HepG2 (cell line): ENCODE data around the gene FITM1. TPM values are rescaled to one million over a fixed set of nuclear protein-coding genes. Genes with fewer than 3 reads are reported as not detected.

Experiments
- AGO2 ChIP-seq: fragments of 200-400 bp; formaldehyde crosslinking; optimal IDR thresholded peaks from 2 replicates; pipeline ENCODE3; 2017; ENCODE audit warnings: mild to moderate bottlenecking, low read depth, low read length, moderate library complexity
- ARHGAP35 ChIP-seq: sonication (generic); formaldehyde crosslinking; IDR thresholded peaks from 2 replicates; pipeline ENCODE4 v1.9.0; 2022; ENCODE audit warnings: mild to moderate bottlenecking, inconsistent platforms, moderate library complexity, missing genetic modification reagents, borderline replicate concordance
- ATF1 ChIP-seq: IDR thresholded peaks from 2 replicates; pipeline ENCODE4 v1.6.1; 2016; ENCODE audit warnings: mild to moderate bottlenecking, control low read depth
- CENPT ChIP-seq: sonication (generic); formaldehyde crosslinking; IDR thresholded peaks from 2 replicates; pipeline ENCODE4 v1.8.0; 2022; ENCODE audit warnings: low read depth, mild to moderate bottlenecking, moderate library complexity, missing genetic modification reagents
- FLYWCH1 ChIP-seq: sonication (generic); formaldehyde crosslinking; IDR thresholded peaks from 2 replicates; pipeline ENCODE4 v1.8.1; 2023; ENCODE audit warnings: mild to moderate bottlenecking, missing genetic modification reagents
- HDAC6 ChIP-seq: fragments of 200-600 bp; sonication (generic); IDR thresholded peaks from 2 replicates; pipeline ENCODE4 v1.7.0; 2017; ENCODE audit warnings: mild to moderate bottlenecking, antibody characterized with exemption, low read length, low read depth
- KDM2A ChIP-seq: sonication (generic); formaldehyde crosslinking; IDR thresholded peaks from 2 replicates; pipeline ENCODE4 v1.4.0; 2020; ENCODE audit warnings: low read depth, missing genetic modification reagents, borderline replicate concordance
- LCORL ChIP-seq, 2 experiments: fragments of 450-650 bp in 1 of 2; sonication (generic) in 1 of 2; formaldehyde crosslinking in 1 of 2; IDR thresholded peaks; 2 replicates each; pipeline versions ENCODE4 v1.5.0 to v1.6.1; 2017 to 2020; ENCODE audit warnings: antibody characterized with exemption in 1 of 2, missing genetic modification reagents in 1 of 2
- NR2F2 ChIP-seq: IDR thresholded peaks from 2 replicates; pipeline ENCODE4 v1.6.1; 2012; ENCODE audit warnings: low read depth, inconsistent platforms, borderline replicate concordance
- RAD21 ChIP-seq: fragments of 450-650 bp; formaldehyde crosslinking; IDR thresholded peaks from 2 replicates; pipeline ENCODE4 v1.5.0; 2020; ENCODE audit warnings: mild to moderate bottlenecking
- SMAD1 ChIP-seq: sonication (generic); formaldehyde crosslinking; IDR thresholded peaks from 2 replicates; pipeline ENCODE4 v1.4.0; 2020; ENCODE audit warnings: missing genetic modification reagents, low read depth, mild to moderate bottlenecking, borderline replicate concordance
- SP2 ChIP-seq: sonication (generic); formaldehyde crosslinking; IDR thresholded peaks from 2 replicates; pipeline ENCODE4 v1.5.1; 2020; ENCODE audit warnings: mild to moderate bottlenecking, missing genetic modification reagents
- TFDP1 ChIP-seq: IDR thresholded peaks from 2 replicates; pipeline ENCODE4 v1.6.1; 2016; ENCODE audit warnings: missing compliant biosample characterization, missing genetic modification reagents, borderline replicate concordance
- THAP7 ChIP-seq: sonication (generic); formaldehyde crosslinking; IDR thresholded peaks from 2 replicates; pipeline ENCODE4 v1.8.1; 2023; ENCODE audit warnings: mild to moderate bottlenecking, missing genetic modification reagents
- ZBTB49 ChIP-seq: sonication (generic); formaldehyde crosslinking; IDR thresholded peaks from 2 replicates; pipeline ENCODE4 v1.4.0; 2020; ENCODE audit warnings: missing genetic modification reagents, borderline replicate concordance
- ZFP90 ChIP-seq: sonication (generic); formaldehyde crosslinking; IDR thresholded peaks from 2 replicates; pipeline ENCODE4 v1.8.0; 2022; ENCODE audit warnings: missing genetic modification reagents, mild to moderate bottlenecking, inconsistent platforms, borderline replicate concordance
- ZNF225 ChIP-seq: sonication (generic); formaldehyde crosslinking; IDR thresholded peaks from 2 replicates; pipeline ENCODE4 v1.4.0; 2020; ENCODE audit warnings: mild to moderate bottlenecking, missing genetic modification reagents
- ZNF296 ChIP-seq: sonication (generic); formaldehyde crosslinking; conservative IDR thresholded peaks from 2 replicates; pipeline ENCODE4 v1.5.0; 2020; ENCODE audit warnings: mild to moderate bottlenecking, missing genetic modification reagents
- ZNF451 ChIP-seq: sonication (generic); formaldehyde crosslinking; IDR thresholded peaks from 2 replicates; pipeline ENCODE4 v1.5.0; 2020; ENCODE audit warnings: mild to moderate bottlenecking, missing genetic modification reagents
- ZNF775 ChIP-seq: sonication (generic); formaldehyde crosslinking; IDR thresholded peaks from 2 replicates; pipeline ENCODE4 v1.4.0; 2020; ENCODE audit warnings: missing genetic modification reagents, mild to moderate bottlenecking, moderate library complexity, borderline replicate concordance
- polyA plus RNA-seq, 8 experiments: library from polyadenylated mRNA; depleted of rRNA in 3 of 8; stranded (reverse) in 7 of 8; unstranded in 1 of 8; fragments of >200 nt; fragmentation: Illumina TruSeq in 4 of 8; extraction: Trizol in 4 of 8; gene quantifications; 2 replicates each; pipeline versions ENCODE4 v1.2.1 to v1.2.3, GENCODE V29; 2011 to 2016; ENCODE audit warnings: low read depth in 4 of 8, missing spikeins in 1 of 8, mixed read lengths in 1 of 8; ENCODE audit not compliant: insufficient read depth in 1 of 8
- total RNA-seq, 5 experiments: library from RNA; depleted of rRNA; stranded (reverse); fragments of >200 nt; fragmentation: Illumina TruSeq; extraction: Trizol; gene quantifications; 2 replicates each; pipeline ENCODE4 v1.2.3, GENCODE V29; 2016; ENCODE audit warnings: low read depth in 1 of 5
- TF ChIP-seq, protein P1 (sequence below): sonication (generic); formaldehyde crosslinking; IDR thresholded peaks from 2 replicates; pipeline ENCODE4; 2020; ENCODE audit warnings: missing genetic modification reagents, mild to moderate bottlenecking, borderline replicate concordance

The FITM1 gene
- total and polyA plus RNA-seq, 2 of the 13 experiments (the other 11 are each of a cell fraction or from before 2014, with no cell fraction given) = 2.7 to 5.8 TPM

DNA sequence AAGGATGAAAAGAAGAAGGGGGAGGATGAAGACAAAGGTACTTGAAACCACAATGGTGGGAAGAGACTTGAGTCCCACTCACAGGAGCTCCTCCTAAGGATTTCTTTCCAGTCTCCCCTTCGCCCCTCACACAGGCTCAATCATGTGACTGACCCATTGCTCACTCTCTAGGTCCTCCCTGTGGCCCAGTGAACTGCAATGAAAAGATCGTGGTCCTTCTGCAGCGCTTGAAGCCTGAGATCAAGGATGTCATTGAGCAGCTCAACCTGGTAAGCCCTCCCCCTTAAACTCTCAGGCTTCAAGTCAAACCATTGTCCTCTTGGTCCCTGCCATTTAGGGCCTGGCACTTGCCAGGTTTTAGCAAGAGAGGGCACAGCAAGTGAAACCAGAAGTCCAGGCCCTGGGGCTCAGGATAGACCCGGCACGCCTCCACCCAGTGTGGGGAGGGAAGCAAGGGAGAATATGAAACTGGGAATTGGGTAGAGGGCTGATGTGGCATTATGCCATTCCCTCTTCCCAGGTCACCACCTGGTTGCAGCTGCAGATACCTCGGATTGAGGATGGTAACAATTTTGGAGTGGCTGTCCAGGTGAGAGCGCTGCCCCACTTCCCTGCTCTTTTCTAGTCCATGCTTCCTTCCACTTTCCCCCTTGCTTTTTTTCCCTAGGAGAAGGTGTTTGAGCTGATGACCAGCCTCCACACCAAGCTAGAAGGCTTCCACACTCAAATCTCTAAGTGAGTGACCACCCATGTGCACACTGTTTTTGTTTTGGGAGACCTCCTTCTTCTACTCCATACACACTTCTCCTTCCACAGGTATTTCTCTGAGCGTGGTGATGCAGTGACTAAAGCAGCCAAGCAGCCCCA, 7.3 kb downstream of the FITM1 start (continued):
- no peak for TF ChIP-seq ARHGAP35 (CRISPR knock-in tag)
- no peak for TF ChIP-seq ZNF775 (CRISPR knock-in tag)
- peak; percentile 55; the same call in 1 of the 2 replicates for TF ChIP-seq THAP7
- TF ChIP-seq RAD21 (CRISPR knock-in tag) = no peak
- TF ChIP-seq HDAC6 = no peak
- no peak for TF ChIP-seq NR2F2
- no peak for TF ChIP-seq TFDP1 (CRISPR knock-in tag)
- 0 out of 2 replicates have a peak, but pooled peaks have one; percentile 13 for TF ChIP-seq KDM2A (CRISPR knock-in tag)
- no peak for TF ChIP-seq ATF1 (CRISPR knock-in tag)
- peak; percentile 13; the same call in 1 of the 2 replicates for TF ChIP-seq ZNF225
- peak; percentile 67; the same call in 1 of the 2 replicates for TF ChIP-seq ZBTB49
- no peak for TF ChIP-seq ZNF296
- TF ChIP-seq, protein P1, sequence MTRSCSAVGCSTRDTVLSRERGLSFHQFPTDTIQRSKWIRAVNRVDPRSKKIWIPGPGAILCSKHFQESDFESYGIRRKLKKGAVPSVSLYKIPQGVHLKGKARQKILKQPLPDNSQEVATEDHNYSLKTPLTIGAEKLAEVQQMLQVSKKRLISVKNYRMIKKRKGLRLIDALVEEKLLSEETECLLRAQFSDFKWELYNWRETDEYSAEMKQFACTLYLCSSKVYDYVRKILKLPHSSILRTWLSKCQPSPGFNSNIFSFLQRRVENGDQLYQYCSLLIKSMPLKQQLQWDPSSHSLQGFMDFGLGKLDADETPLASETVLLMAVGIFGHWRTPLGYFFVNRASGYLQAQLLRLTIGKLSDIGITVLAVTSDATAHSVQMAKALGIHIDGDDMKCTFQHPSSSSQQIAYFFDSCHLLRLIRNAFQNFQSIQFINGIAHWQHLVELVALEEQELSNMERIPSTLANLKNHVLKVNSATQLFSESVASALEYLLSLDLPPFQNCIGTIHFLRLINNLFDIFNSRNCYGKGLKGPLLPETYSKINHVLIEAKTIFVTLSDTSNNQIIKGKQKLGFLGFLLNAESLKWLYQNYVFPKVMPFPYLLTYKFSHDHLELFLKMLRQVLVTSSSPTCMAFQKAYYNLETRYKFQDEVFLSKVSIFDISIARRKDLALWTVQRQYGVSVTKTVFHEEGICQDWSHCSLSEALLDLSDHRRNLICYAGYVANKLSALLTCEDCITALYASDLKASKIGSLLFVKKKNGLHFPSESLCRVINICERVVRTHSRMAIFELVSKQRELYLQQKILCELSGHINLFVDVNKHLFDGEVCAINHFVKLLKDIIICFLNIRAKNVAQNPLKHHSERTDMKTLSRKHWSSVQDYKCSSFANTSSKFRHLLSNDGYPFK (CRISPR knock-in tag) = no peak
- TF ChIP-seq ZNF451 (CRISPR knock-in tag) = 0 out of 2 replicates have a peak, but pooled peaks have one; percentile 20
- peak; percentile 71 for TF ChIP-seq AGO2
- no peak for TF ChIP-seq SP2 (CRISPR knock-in tag)
- no peak for TF ChIP-seq ZFP90
- no peak for TF ChIP-seq FLYWCH1
- TF ChIP-seq CENPT (CRISPR knock-in tag) = peak; percentile 56; the same call in 1 of the 2 replicates
- TF ChIP-seq SMAD1 (CRISPR knock-in tag) = peak; percentile 49; the same call in 1 of the 2 replicates
- TF ChIP-seq LCORL (IDR thresholded peaks at IDR 0.05) = no peak
- TF ChIP-seq LCORL (CRISPR knock-in tag; IDR thresholded peaks at IDR 0.05) = no peak
